ENCODE results near the gene HDGFL3.

Gene HDGFL3

GRCh38 chr15:83207660-83208366 lies at the start of gene HDGFL3:
TSS of gene HDGFL3 (minus strand) at chr15:83207823. CDS start at chr15:83207414, 409 bp downstream.
- no peaks in the 10 kb centered on the region for H3K36me3 ChIP-seq (replicated peaks)
- DNase-seq = peak; percentile 51
- H3K4me3 ChIP-seq (ENCODE audit: low read depth, low read length) = peak within 1 kb of the TSS; percentile 81
- in situ Hi-C loops (cut with HindIII; ENCODE audit: low pct_ligation_motif_present, low sequenced_read_pairs) = no loop called here
- no peaks in the 10 kb centered on the region for H3K27me3 ChIP-seq (replicated peaks)
- H3K27ac ChIP-seq = peak within 1 kb of the TSS; percentile 72
- TF ChIP-seq, protein P1, sequence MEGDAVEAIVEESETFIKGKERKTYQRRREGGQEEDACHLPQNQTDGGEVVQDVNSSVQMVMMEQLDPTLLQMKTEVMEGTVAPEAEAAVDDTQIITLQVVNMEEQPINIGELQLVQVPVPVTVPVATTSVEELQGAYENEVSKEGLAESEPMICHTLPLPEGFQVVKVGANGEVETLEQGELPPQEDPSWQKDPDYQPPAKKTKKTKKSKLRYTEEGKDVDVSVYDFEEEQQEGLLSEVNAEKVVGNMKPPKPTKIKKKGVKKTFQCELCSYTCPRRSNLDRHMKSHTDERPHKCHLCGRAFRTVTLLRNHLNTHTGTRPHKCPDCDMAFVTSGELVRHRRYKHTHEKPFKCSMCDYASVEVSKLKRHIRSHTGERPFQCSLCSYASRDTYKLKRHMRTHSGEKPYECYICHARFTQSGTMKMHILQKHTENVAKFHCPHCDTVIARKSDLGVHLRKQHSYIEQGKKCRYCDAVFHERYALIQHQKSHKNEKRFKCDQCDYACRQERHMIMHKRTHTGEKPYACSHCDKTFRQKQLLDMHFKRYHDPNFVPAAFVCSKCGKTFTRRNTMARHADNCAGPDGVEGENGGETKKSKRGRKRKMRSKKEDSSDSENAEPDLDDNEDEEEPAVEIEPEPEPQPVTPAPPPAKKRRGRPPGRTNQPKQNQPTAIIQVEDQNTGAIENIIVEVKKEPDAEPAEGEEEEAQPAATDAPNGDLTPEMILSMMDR (IDR thresholded peaks at IDR 0.05; ENCODE audit: low read depth, low read length, missing control alignments) = peak; percentile 29

GRCh38 chr15:83250781-83251180 lies 43.2 kb upstream of the HDGFL3 start:
- no peaks in the 10 kb centered on the region for H3K36me3 ChIP-seq (replicated peaks)
- DNase-seq = no peak
- in situ Hi-C loops (cut with HindIII; ENCODE audit: low pct_ligation_motif_present, low sequenced_read_pairs) = no loop called here
- H3K4me3 ChIP-seq (ENCODE audit: low read depth, low read length) = no peak overlapping the region
- no peak overlapping the region for H3K27ac ChIP-seq
- H3K27me3 ChIP-seq (replicated peaks) = peaks cover 4% of the 10 kb centered on the region
- TF ChIP-seq, protein P1 (IDR thresholded peaks at IDR 0.05; ENCODE audit: low read depth, low read length, missing control alignments) = no peak

- Histone ChIP-seq H3K27ac (no peak overlapping the region), H3K27me3 (replicated peaks) (peaks cover 4% of the 10 kb centered on the region), H3K36me3 (replicated peaks) (no peaks in the 10 kb centered on the region), H3K4me3 (ENCODE audit: low read depth, low read length) (no peak overlapping the region)
- in situ Hi-C loops (cut with HindIII; ENCODE audit: low pct_ligation_motif_present, low sequenced_read_pairs) = no loop called here
- TF ChIP-seq, protein P1 (IDR thresholded peaks at IDR 0.05; ENCODE audit: low read depth, low read length, missing control alignments) = no peak
- no peak for DNase-seq
Measured at GRCh38 chr15:83249030-83249343, 41.4 kb upstream of the HDGFL3 start.

- peaks cover 4% of the 10 kb centered on the region for H3K27me3 ChIP-seq (replicated peaks)
- DNase-seq = peak; percentile 70
- no peaks in the 10 kb centered on the region for H3K36me3 ChIP-seq (replicated peaks)
- TF ChIP-seq, protein P1 (IDR thresholded peaks at IDR 0.05; ENCODE audit: low read depth, low read length, missing control alignments) = peak; percentile 73
- H3K27ac ChIP-seq = no peak overlapping the region
- in situ Hi-C loops (cut with HindIII; ENCODE audit: low pct_ligation_motif_present, low sequenced_read_pairs) = no loop called here
- no peak overlapping the region for H3K4me3 ChIP-seq (ENCODE audit: low read depth, low read length)
Measured at GRCh38 chr15:83248151-83249029, 40.8 kb upstream of the HDGFL3 start.

GRCh38 chr15:83243634-83244033 lies 36.0 kb upstream of the HDGFL3 start:
- no peak for DNase-seq
- Histone ChIP-seq H3K4me3 (ENCODE audit: low read depth, low read length) (no peak overlapping the region), H3K27me3 (replicated peaks) (peaks cover 4% of the 10 kb centered on the region), H3K27ac (no peak overlapping the region), H3K36me3 (replicated peaks) (no peaks in the 10 kb centered on the region)
- TF ChIP-seq, protein P1 (IDR thresholded peaks at IDR 0.05; ENCODE audit: low read depth, low read length, missing control alignments) = no peak
- in situ Hi-C loops (cut with HindIII; ENCODE audit: low pct_ligation_motif_present, low sequenced_read_pairs) = no loop called here

All from brain microvascular endothelial cell (primary cell).